GM12878 (cell line): ENCODE data around the gene PLXNC1. TPM values are rescaled to one million over a fixed set of nuclear protein-coding genes. Genes with fewer than 3 reads are reported as not detected.
A peak's percentile ranks its signal among the peaks of the same experiment; 100 is the strongest.

Source experiments
- BACH1 ChIP-seq: fragments of 450-650 bp; IDR thresholded peaks from 2 replicates; pipeline ENCODE4 v1.6.1; 2017; ENCODE audit warnings: mild to moderate bottlenecking, borderline replicate concordance
- BCL11A ChIP-seq: IDR thresholded peaks from 2 replicates; pipeline ENCODE4 v1.6.1; 2011; ENCODE audit warnings: low read depth, low read length
- DPF2 ChIP-seq: fragments of 450-650 bp; IDR thresholded peaks from 2 replicates; pipeline ENCODE4 v1.6.1; 2017; ENCODE audit warnings: mild to moderate bottlenecking
- NR2F1 ChIP-seq: fragments of 450-650 bp; conservative IDR thresholded peaks from 2 replicates; pipeline ENCODE4 v1.6.1; 2017; ENCODE audit warnings: mild to moderate bottlenecking
- PAX5 ChIP-seq: IDR thresholded peaks from 2 replicates; pipeline ENCODE4 v1.6.1; 2011; ENCODE audit warnings: low read depth, low read length, borderline replicate concordance
- STAT1 ChIP-seq: fragments of 450-650 bp; conservative IDR thresholded peaks from 2 replicates; pipeline ENCODE4 v1.6.1; 2014; ENCODE audit warnings: antibody characterized with exemption, mild to moderate bottlenecking
- TCF12 ChIP-seq: IDR thresholded peaks from 2 replicates; pipeline ENCODE4 v1.6.1; 2011; ENCODE audit warnings: low read depth, mild to moderate bottlenecking, low read length
- YBX1 ChIP-seq: fragments of 450-650 bp; IDR thresholded peaks from 2 replicates; pipeline ENCODE4 v1.6.1; 2016; ENCODE audit warnings: antibody characterized with exemption
- ZBED1 ChIP-seq: IDR thresholded peaks from 2 replicates; pipeline ENCODE4 v1.6.1; 2016; ENCODE audit warnings: borderline replicate concordance
- polyA plus RNA-seq, 11 experiments: library from polyadenylated mRNA; depleted of rRNA in 4 of 11; unstranded in 6 of 11; stranded (reverse) in 5 of 11; fragments of >200 nt; fragmentation: Nextera tagmentation in 4 of 11; fragmentation: Illumina TruSeq in 1 of 11; extraction: Ambion mirVana in 4 of 11; extraction: Trizol in 1 of 11; gene quantifications; 1 replicate in 1 of 11; 2 replicates in 10 of 11; pipeline versions ENCODE4 v1.2.1 to v1.2.3, GENCODE V29; 2011 to 2016; ENCODE audit warnings: inconsistent platforms in 2 of 11, missing spikeins in 2 of 11, low read depth in 1 of 11
- total RNA-seq, 4 experiments: library from RNA; depleted of rRNA in 3 of 4; stranded (reverse); fragments of >200 nt in 3 of 4; fragmentation: Illumina TruSeq in 1 of 4; extraction: Trizol in 1 of 4; gene quantifications; 2 replicates each; pipeline versions ENCODE4 v1.2.1 to v1.2.3, GENCODE V29; 2013 to 2021
- TF ChIP-seq, protein P1 (sequence below): fragments of 450-650 bp; IDR thresholded peaks from 2 replicates; pipeline ENCODE4 v1.6.1; 2016; ENCODE audit warnings: mild to moderate bottlenecking, moderate library complexity, borderline replicate concordance
- TF ChIP-seq, protein P2 (sequence below): IDR thresholded peaks from 2 replicates; pipeline ENCODE4 v1.6.1; 2012; ENCODE audit warnings: low read depth, low read length, improper control_type of control experiment

PLXNC1 gene
- total and polyA plus RNA-seq, 10 of the 15 experiments (the other 5 are each of a cell fraction or from before 2014, with no cell fraction given): 5.2 to 41.2 (median 24.6) TPM

DNA sequence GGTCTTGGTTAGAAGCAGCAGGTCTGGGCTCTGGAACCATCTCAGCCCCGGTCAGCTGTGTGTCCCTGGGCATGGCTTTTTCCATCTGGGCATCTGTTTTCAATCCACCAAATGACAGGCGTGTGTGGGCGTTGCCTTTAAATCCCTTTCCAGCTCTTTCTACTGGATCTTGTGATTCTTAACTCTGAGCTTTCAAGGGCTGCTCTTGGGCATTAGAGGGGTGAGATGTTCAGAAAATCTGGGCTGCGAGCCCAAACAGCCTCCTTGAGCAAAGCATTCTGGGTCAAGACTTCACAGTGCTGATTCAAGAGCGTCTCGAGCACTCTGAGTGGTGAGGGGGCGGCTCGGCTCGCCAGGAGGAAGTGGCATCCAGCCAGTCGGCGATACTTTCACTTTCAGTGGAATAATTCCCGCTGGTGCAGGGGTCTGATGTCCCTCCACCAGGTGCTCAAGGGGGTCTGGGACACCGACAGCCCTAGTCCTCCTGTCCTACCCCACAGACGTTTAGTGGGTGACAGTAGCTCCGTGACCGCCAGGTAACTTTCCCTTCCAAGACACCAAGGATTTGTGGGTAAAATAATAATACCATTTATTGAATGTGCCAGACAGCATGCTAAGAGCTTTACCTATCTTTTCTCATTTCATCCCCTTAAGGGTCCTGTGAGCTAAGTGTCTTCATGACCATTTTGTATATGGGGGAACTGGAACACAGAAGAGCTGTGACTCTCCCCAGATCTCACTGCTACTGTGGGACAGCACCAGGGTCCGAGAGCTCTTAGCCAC, 114.0 kb downstream of the PLXNC1 start (continued):
- TF ChIP-seq STAT1: 0 out of 2 replicates have a peak, but pooled peaks have one; percentile 14
- TF ChIP-seq YBX1: no peak
- TF ChIP-seq, protein P1, sequence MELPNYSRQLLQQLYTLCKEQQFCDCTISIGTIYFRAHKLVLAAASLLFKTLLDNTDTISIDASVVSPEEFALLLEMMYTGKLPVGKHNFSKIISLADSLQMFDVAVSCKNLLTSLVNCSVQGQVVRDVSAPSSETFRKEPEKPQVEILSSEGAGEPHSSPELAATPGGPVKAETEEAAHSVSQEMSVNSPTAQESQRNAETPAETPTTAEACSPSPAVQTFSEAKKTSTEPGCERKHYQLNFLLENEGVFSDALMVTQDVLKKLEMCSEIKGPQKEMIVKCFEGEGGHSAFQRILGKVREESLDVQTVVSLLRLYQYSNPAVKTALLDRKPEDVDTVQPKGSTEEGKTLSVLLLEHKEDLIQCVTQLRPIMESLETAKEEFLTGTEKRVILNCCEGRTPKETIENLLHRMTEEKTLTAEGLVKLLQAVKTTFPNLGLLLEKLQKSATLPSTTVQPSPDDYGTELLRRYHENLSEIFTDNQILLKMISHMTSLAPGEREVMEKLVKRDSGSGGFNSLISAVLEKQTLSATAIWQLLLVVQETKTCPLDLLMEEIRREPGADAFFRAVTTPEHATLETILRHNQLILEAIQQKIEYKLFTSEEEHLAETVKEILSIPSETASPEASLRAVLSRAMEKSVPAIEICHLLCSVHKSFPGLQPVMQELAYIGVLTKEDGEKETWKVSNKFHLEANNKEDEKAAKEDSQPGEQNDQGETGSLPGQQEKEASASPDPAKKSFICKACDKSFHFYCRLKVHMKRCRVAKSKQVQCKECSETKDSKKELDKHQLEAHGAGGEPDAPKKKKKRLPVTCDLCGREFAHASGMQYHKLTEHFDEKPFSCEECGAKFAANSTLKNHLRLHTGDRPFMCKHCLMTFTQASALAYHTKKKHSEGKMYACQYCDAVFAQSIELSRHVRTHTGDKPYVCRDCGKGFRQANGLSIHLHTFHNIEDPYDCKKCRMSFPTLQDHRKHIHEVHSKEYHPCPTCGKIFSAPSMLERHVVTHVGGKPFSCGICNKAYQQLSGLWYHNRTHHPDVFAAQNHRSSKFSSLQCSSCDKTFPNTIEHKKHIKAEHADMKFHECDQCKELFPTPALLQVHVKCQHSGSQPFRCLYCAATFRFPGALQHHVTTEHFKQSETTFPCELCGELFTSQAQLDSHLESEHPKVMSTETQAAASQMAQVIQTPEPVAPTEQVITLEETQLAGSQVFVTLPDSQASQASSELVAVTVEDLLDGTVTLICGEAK: 0 out of 2 replicates have a peak, but pooled peaks have one; percentile 10
- peak; percentile 97 for TF ChIP-seq DPF2
- peak; percentile 40 for TF ChIP-seq BACH1
- 0 out of 2 replicates have a peak, but pooled peaks have one; percentile 6 for TF ChIP-seq TCF12
- no peak for TF ChIP-seq BCL11A
- TF ChIP-seq, protein P2, sequence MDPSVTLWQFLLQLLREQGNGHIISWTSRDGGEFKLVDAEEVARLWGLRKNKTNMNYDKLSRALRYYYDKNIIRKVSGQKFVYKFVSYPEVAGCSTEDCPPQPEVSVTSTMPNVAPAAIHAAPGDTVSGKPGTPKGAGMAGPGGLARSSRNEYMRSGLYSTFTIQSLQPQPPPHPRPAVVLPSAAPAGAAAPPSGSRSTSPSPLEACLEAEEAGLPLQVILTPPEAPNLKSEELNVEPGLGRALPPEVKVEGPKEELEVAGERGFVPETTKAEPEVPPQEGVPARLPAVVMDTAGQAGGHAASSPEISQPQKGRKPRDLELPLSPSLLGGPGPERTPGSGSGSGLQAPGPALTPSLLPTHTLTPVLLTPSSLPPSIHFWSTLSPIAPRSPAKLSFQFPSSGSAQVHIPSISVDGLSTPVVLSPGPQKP: no peak
- TF ChIP-seq ZBED1: 0 out of 2 replicates have a peak, but pooled peaks have one; percentile 23
- peak; percentile 21; the same call in 1 of the 2 replicates for TF ChIP-seq PAX5
- TF ChIP-seq NR2F1: peak; percentile 61; the same call in 1 of the 2 replicates
